Measurements from ENCODE around the gene LTBR.

The LTBR gene

GRCh38 chr12:6352193-6353173 is 31.5 kb upstream of the LTBR start:
- Histone ChIP-seq H3K4me3 (ENCODE audit: low read length) (no peak overlapping the region), H3K9ac (ENCODE audit: low read length) (no peak overlapping the region), H3K27me3 (ENCODE audit: control insufficient read depth, insufficient read depth, low read length) (no peaks in the 10 kb centered on the region), H3K4me1 (ENCODE audit: control insufficient read depth, insufficient read depth, low read length) (no peaks in the 10 kb centered on the region), H3K27ac (ENCODE audit: low read depth, low read length) (no peak overlapping the region), H3K36me3 (ENCODE audit: control insufficient read depth, insufficient read depth, low read length) (no peaks in the 10 kb centered on the region)

GRCh38 chr12:6354495-6355393 is 29.2 kb upstream of the LTBR start:
- Histone ChIP-seq H3K4me1 (ENCODE audit: control insufficient read depth, insufficient read depth, low read length) (no peaks in the 10 kb centered on the region), H3K27ac (ENCODE audit: low read depth, low read length) (no peak overlapping the region), H3K9ac (ENCODE audit: low read length) (no peak overlapping the region), H3K36me3 (ENCODE audit: control insufficient read depth, insufficient read depth, low read length) (no peaks in the 10 kb centered on the region), H3K4me3 (ENCODE audit: low read length) (no peak overlapping the region), H3K27me3 (ENCODE audit: control insufficient read depth, insufficient read depth, low read length) (no peaks in the 10 kb centered on the region)

GRCh38 chr12:6355491-6356373 is 28.2 kb upstream of the LTBR start:
- Histone ChIP-seq H3K4me1 (ENCODE audit: control insufficient read depth, insufficient read depth, low read length) (no peaks in the 10 kb centered on the region), H3K36me3 (ENCODE audit: control insufficient read depth, insufficient read depth, low read length) (no peaks in the 10 kb centered on the region), H3K4me3 (ENCODE audit: low read length) (no peak overlapping the region), H3K27me3 (ENCODE audit: control insufficient read depth, insufficient read depth, low read length) (no peaks in the 10 kb centered on the region), H3K9ac (ENCODE audit: low read length) (no peak overlapping the region), H3K27ac (ENCODE audit: low read depth, low read length) (no peak overlapping the region)

- Histone ChIP-seq H3K36me3 (ENCODE audit: control insufficient read depth, insufficient read depth, low read length) (no peaks in the 10 kb centered on the region), H3K4me3 (ENCODE audit: low read length) (no peak overlapping the region), H3K9ac (ENCODE audit: low read length) (no peak overlapping the region), H3K4me1 (ENCODE audit: control insufficient read depth, insufficient read depth, low read length) (no peaks in the 10 kb centered on the region), H3K27ac (ENCODE audit: low read depth, low read length) (no peak overlapping the region), H3K27me3 (ENCODE audit: control insufficient read depth, insufficient read depth, low read length) (no peaks in the 10 kb centered on the region)
Measured at GRCh38 chr12:6356374-6356820, 27.6 kb upstream of the LTBR start.

- Histone ChIP-seq H3K36me3 (ENCODE audit: control insufficient read depth, insufficient read depth, low read length) (no peaks in the 10 kb centered on the region), H3K9ac (ENCODE audit: low read length) (no peak overlapping the region), H3K4me1 (ENCODE audit: control insufficient read depth, insufficient read depth, low read length) (no peaks in the 10 kb centered on the region), H3K27me3 (ENCODE audit: control insufficient read depth, insufficient read depth, low read length) (no peaks in the 10 kb centered on the region), H3K4me3 (ENCODE audit: low read length) (no peak overlapping the region), H3K27ac (ENCODE audit: low read depth, low read length) (no peak overlapping the region)
Measured at GRCh38 chr12:6358881-6359280, 25.1 kb upstream of the LTBR start.

- Histone ChIP-seq H3K36me3 (ENCODE audit: control insufficient read depth, insufficient read depth, low read length) (no peaks in the 10 kb centered on the region), H3K9ac (ENCODE audit: low read length) (no peak overlapping the region), H3K4me3 (ENCODE audit: low read length) (peak overlapping the region; percentile 16), H3K4me1 (ENCODE audit: control insufficient read depth, insufficient read depth, low read length) (no peaks in the 10 kb centered on the region), H3K27me3 (ENCODE audit: control insufficient read depth, insufficient read depth, low read length) (no peaks in the 10 kb centered on the region), H3K27ac (ENCODE audit: low read depth, low read length) (peak overlapping the region; percentile 50)
Measured at GRCh38 chr12:6360080-6360571, 23.8 kb upstream of the LTBR start.

GRCh38 chr12:6360578-6361490 is 23.1 kb upstream of the LTBR start:
- Histone ChIP-seq H3K27ac (ENCODE audit: low read depth, low read length) (peak overlapping the region; percentile 59), H3K4me3 (ENCODE audit: low read length) (peak overlapping the region; percentile 16), H3K27me3 (ENCODE audit: control insufficient read depth, insufficient read depth, low read length) (no peaks in the 10 kb centered on the region), H3K36me3 (ENCODE audit: control insufficient read depth, insufficient read depth, low read length) (no peaks in the 10 kb centered on the region), H3K9ac (ENCODE audit: low read length) (no peak overlapping the region), H3K4me1 (ENCODE audit: control insufficient read depth, insufficient read depth, low read length) (no peaks in the 10 kb centered on the region)

- Histone ChIP-seq H3K36me3 (ENCODE audit: control insufficient read depth, insufficient read depth, low read length) (no peaks in the 10 kb centered on the region), H3K27ac (ENCODE audit: low read depth, low read length) (no peak overlapping the region), H3K27me3 (ENCODE audit: control insufficient read depth, insufficient read depth, low read length) (no peaks in the 10 kb centered on the region), H3K4me3 (ENCODE audit: low read length) (no peak overlapping the region), H3K9ac (ENCODE audit: low read length) (no peak overlapping the region), H3K4me1 (ENCODE audit: control insufficient read depth, insufficient read depth, low read length) (no peaks in the 10 kb centered on the region)
Measured at GRCh38 chr12:6361834-6362233, 22.1 kb upstream of the LTBR start.

GRCh38 chr12:6362403-6362802 is 21.6 kb upstream of the LTBR start:
- H3K9ac ChIP-seq (ENCODE audit: low read length) = no peak overlapping the region
- H3K27ac ChIP-seq (ENCODE audit: low read depth, low read length) = no peak overlapping the region
- H3K4me1 ChIP-seq (ENCODE audit: control insufficient read depth, insufficient read depth, low read length) = no peaks in the 10 kb centered on the region
- H3K4me3 ChIP-seq (ENCODE audit: low read length) = no peak overlapping the region
- no peaks in the 10 kb centered on the region for H3K36me3 ChIP-seq (ENCODE audit: control insufficient read depth, insufficient read depth, low read length)
- H3K27me3 ChIP-seq (ENCODE audit: control insufficient read depth, insufficient read depth, low read length) = no peaks in the 10 kb centered on the region

- Histone ChIP-seq H3K36me3 (ENCODE audit: control insufficient read depth, insufficient read depth, low read length) (no peaks in the 10 kb centered on the region), H3K4me1 (ENCODE audit: control insufficient read depth, insufficient read depth, low read length) (no peaks in the 10 kb centered on the region), H3K4me3 (ENCODE audit: low read length) (no peak overlapping the region), H3K27me3 (ENCODE audit: control insufficient read depth, insufficient read depth, low read length) (no peaks in the 10 kb centered on the region), H3K9ac (ENCODE audit: low read length) (no peak overlapping the region), H3K27ac (ENCODE audit: low read depth, low read length) (no peak overlapping the region)
Measured at GRCh38 chr12:6363010-6363329, 21.0 kb upstream of the LTBR start.
